SK-N-MC (cell line): Measurements from ENCODE around the gene ASPHD1.

Experiments used
- DNase-seq: peaks from one replicate; pipeline ENCODE4 v3.0.0-alpha.2; 2011; ENCODE audit warnings: low read depth, low spot score
- H3K27ac ChIP-seq: fragments of 200-600 bp; sonication (generic); 2 replicates; pipeline ENCODE4 v1.5.1; 2016; ENCODE audit warnings: mixed run types
- H3K36me3 ChIP-seq: fragments of 200-600 bp; sonication (generic); 2 replicates; pipeline ENCODE4 v1.6.1; 2017; ENCODE audit warnings: antibody characterized with exemption, low read length, mixed read lengths; ENCODE audit not compliant: insufficient read depth
- H3K4me3 ChIP-seq: fragments of 200-600 bp; sonication (generic); 2 replicates; pipeline ENCODE4 v1.5.1; 2016
- H3K9ac ChIP-seq: fragments of 200-600 bp; sonication (generic); 2 replicates; pipeline ENCODE4 v1.8.0; 2017; ENCODE audit warnings: mixed run types, mixed read lengths; ENCODE audit not compliant: insufficient read length
- H3K9me3 ChIP-seq: fragments of 200-600 bp; sonication (generic); 2 replicates; pipeline ENCODE4 v1.6.1; 2017; ENCODE audit warnings: low read depth, mild to moderate bottlenecking, antibody characterized with exemption, low read length, moderate library complexity, mixed read lengths
- EZH2 ChIP-seq: fragments of 200-600 bp; sonication (generic); IDR thresholded peaks from one replicate; pipeline ENCODE4 v1.6.1; 2017; ENCODE audit warnings: antibody characterized with exemption
- FOXP2 ChIP-seq: optimal IDR thresholded peaks from 2 replicates; pipeline ENCODE3; 2011; ENCODE audit warnings: mild to moderate bottlenecking, moderate library complexity; ENCODE audit not compliant: insufficient read depth; ENCODE audit errors: extremely low read length, control extremely low read depth
- POLR2AphosphoS5 ChIP-seq: IDR thresholded peaks from 2 replicates; pipeline ENCODE4 v1.6.1; 2012; ENCODE audit warnings: mild to moderate bottlenecking, low read depth, low read length, borderline replicate concordance

The ASPHD1 gene

GRCh38 chr16:29916979-29917378 lies 16.7 kb downstream of the ASPHD1 start:
- Histone ChIP-seq H3K9me3 (no peaks in the 10 kb centered on the region), H3K9ac (no peak overlapping the region), H3K36me3 (peaks cover 10% of the 10 kb centered on the region; the same call in 1 of the 2 replicates), H3K27ac (no peak overlapping the region), H3K4me3 (no peak overlapping the region)
- TF ChIP-seq EZH2 (no peak), FOXP2 (no peak), POLR2AphosphoS5 (no peak)
- no peak for DNase-seq

GRCh38 chr16:29920288-29921033 lies 20.2 kb downstream of the ASPHD1 start:
- no peak overlapping the region for H3K9ac ChIP-seq
- no peak for DNase-seq
- H3K36me3 ChIP-seq, result peaks cover 17% of the 10 kb centered on the region; the same call in 1 of the 2 replicates
- 0 out of 2 replicates have a peak overlapping the region, but pooled peaks have one; percentile 13 for H3K27ac ChIP-seq
- TF ChIP-seq FOXP2, result no peak
- TF ChIP-seq EZH2, result no peak
- TF ChIP-seq POLR2AphosphoS5, result no peak
- no peak overlapping the region for H3K4me3 ChIP-seq
- no peaks in the 10 kb centered on the region for H3K9me3 ChIP-seq

- no peak for DNase-seq
- no peak overlapping the region for H3K27ac ChIP-seq
- no peak overlapping the region for H3K4me3 ChIP-seq
Observed at GRCh38 chr16:29921034-29921385, 20.7 kb downstream of the ASPHD1 start.

GRCh38 chr16:29922326-29922725 lies 22.0 kb downstream of the ASPHD1 start:
- TF ChIP-seq POLR2AphosphoS5 (no peak), EZH2 (no peak), FOXP2 (no peak)
- no peak overlapping the region for H3K27ac ChIP-seq
- no peak for DNase-seq
- H3K9ac ChIP-seq, result no peak overlapping the region
- H3K9me3 ChIP-seq, result no peaks in the 10 kb centered on the region
- H3K36me3 ChIP-seq, result peaks cover 17% of the 10 kb centered on the region; the same call in 1 of the 2 replicates
- no peak overlapping the region for H3K4me3 ChIP-seq

More at GRCh38 chr16:29921034-29921385, 20.7 kb downstream of the ASPHD1 start:
- H3K9ac ChIP-seq, result no peak overlapping the region
- H3K9me3 ChIP-seq, result no peaks in the 10 kb centered on the region
- no peak for TF ChIP-seq EZH2
- no peak for TF ChIP-seq POLR2AphosphoS5
- TF ChIP-seq FOXP2, result no peak
- H3K36me3 ChIP-seq, result peaks cover 17% of the 10 kb centered on the region; the same call in 1 of the 2 replicates

- no peak for TF ChIP-seq FOXP2
- TF ChIP-seq POLR2AphosphoS5, result no peak
- TF ChIP-seq EZH2, result no peak
- H3K36me3 ChIP-seq, result peaks cover 17% of the 10 kb centered on the region; the same call in 1 of the 2 replicates
- H3K9ac ChIP-seq, result no peak overlapping the region
Observed at GRCh38 chr16:29922986-29923501, 22.8 kb downstream of the ASPHD1 start.

GRCh38 chr16:29925105-29925756 lies 24.9 kb downstream of the ASPHD1 start:
- Histone ChIP-seq H3K9ac (peak overlapping the region; percentile 89), H3K36me3 (peaks cover 11% of the 10 kb centered on the region; the same call in 1 of the 2 replicates), H3K4me3 (peak overlapping the region; percentile 86), H3K9me3 (no peaks in the 10 kb centered on the region), H3K27ac (no peak overlapping the region)
- TF ChIP-seq EZH2 (no peak), FOXP2 (no peak), POLR2AphosphoS5 (no peak)
- DNase-seq, result no peak

More at GRCh38 chr16:29922986-29923501, 22.8 kb downstream of the ASPHD1 start:
- DNase-seq, result no peak
- no peak overlapping the region for H3K27ac ChIP-seq
- H3K9me3 ChIP-seq, result no peaks in the 10 kb centered on the region
- no peak overlapping the region for H3K4me3 ChIP-seq

- Histone ChIP-seq H3K9ac (peak within 1 kb of the TSS; percentile 89), H3K27ac (no peak within 1 kb of the TSS), H3K4me3 (peak within 1 kb of the TSS; percentile 86), H3K36me3 (peaks cover 7% of the 10 kb centered on the region; the same call in 1 of the 2 replicates), H3K9me3 (no peaks in the 10 kb centered on the region)
- peak; percentile 16 for DNase-seq
- TF ChIP-seq FOXP2, result no peak
- TF ChIP-seq POLR2AphosphoS5, result peak; percentile 98
- no peak for TF ChIP-seq EZH2
Observed at GRCh38 chr16:29925781-29926710, 25.8 kb downstream of the ASPHD1 start, which contains the start of gene KCTD13. Gene KCTD13, minus strand, starts transcription at chr16:29926226. Its CDS starts 193 bp downstream, at chr16:29926033.

- Histone ChIP-seq H3K9me3 (no peaks in the 10 kb centered on the region), H3K4me3 (peak overlapping the region; percentile 86), H3K27ac (no peak overlapping the region), H3K9ac (peak overlapping the region; percentile 89), H3K36me3 (peaks cover 7% of the 10 kb centered on the region; the same call in 1 of the 2 replicates)
- TF ChIP-seq POLR2AphosphoS5, result no peak
- TF ChIP-seq EZH2, result no peak
- TF ChIP-seq FOXP2, result no peak
- DNase-seq, result no peak
Observed at GRCh38 chr16:29926711-29927052, 26.4 kb downstream of the ASPHD1 start.
